ENCODE measurements around the gene ZBTB21. TPM values are rescaled to one million over a fixed set of nuclear protein-coding genes. Genes with fewer than 3 reads are reported as not detected.

ZBTB21 gene
- total RNA-seq, 4 donors from 2014 or later, result 5.9 to 15.1 (median 9.2) TPM

DNA sequence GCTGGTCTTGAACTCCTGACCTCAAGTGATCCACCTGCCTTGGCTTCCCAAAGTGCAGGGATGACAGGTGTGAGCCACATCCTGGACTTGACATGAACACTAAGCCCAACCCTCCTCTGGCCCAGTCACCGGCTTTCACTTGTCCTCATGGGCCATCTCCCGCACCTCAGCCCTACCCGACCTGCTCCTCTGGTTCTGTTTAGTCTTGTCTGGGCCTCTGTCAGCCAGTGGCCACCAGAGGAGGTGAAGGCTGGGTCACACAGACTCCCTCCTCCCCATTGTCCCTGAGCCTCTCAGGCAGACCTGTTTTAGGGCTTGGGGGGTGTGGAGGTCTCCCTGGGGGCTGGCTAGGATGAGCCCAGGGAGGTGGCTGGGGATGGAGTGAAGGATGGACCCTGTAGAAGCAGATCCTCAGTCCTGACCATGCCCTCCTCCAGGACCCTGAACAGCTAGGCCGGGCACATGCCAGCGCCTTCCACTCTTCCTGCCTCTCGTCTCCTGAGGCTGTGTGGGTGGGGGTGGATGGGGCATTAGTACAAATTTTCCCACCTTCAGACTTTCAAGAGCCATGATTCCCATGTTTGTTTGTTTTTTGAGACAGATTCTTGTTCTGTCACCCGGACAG lies 34.8 kb upstream of the ZBTB21 start:
- H3K4me1 ChIP-seq, result peaks cover 7 to 21% (median 14%) of the 10 kb centered on the region in 4 donors

DNA sequence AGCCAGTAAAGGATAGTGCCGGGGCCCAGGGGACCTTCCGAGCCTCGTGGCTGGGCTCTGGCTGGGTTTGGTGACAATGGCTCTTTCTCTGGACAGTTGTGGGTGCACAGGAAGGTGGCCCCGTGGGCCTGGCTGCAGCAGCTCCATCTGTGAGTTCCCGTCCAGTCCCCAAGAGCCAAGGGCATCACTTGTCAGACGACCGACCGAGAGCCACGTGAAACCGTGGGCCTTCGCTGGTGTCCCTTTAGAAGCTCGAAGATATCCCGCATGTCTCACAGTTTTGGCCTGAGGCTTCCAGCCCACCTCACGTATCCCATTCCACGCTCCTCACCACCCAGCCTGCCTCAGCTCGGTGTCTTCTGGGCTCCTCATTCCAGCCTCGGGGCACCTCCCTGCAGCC lies 33.8 kb upstream of the ZBTB21 start:
- no peak for DNase-seq (ENCODE audit: extremely low spot score)
- intact Hi-C loops (cut with DNase I), result no loop called here
- WGBS, result 88% methylated on average over 17 of the region's 17 CpGs
- H3K36me3 ChIP-seq, result no peaks in the 10 kb centered on the region
- H3K4me3 ChIP-seq, result no peak overlapping the region
- no peak for TF ChIP-seq POLR2A (IDR thresholded peaks at IDR 0.05; ENCODE audit: low read depth)
- no peak for TF ChIP-seq POLR2AphosphoS5 (IDR thresholded peaks at IDR 0.05)
- TF ChIP-seq, protein P1, sequence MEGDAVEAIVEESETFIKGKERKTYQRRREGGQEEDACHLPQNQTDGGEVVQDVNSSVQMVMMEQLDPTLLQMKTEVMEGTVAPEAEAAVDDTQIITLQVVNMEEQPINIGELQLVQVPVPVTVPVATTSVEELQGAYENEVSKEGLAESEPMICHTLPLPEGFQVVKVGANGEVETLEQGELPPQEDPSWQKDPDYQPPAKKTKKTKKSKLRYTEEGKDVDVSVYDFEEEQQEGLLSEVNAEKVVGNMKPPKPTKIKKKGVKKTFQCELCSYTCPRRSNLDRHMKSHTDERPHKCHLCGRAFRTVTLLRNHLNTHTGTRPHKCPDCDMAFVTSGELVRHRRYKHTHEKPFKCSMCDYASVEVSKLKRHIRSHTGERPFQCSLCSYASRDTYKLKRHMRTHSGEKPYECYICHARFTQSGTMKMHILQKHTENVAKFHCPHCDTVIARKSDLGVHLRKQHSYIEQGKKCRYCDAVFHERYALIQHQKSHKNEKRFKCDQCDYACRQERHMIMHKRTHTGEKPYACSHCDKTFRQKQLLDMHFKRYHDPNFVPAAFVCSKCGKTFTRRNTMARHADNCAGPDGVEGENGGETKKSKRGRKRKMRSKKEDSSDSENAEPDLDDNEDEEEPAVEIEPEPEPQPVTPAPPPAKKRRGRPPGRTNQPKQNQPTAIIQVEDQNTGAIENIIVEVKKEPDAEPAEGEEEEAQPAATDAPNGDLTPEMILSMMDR (IDR thresholded peaks at IDR 0.05), result no peak
- TF ChIP-seq EP300 (IDR thresholded peaks at IDR 0.05), result no peak
- H3K27me3 ChIP-seq, result no peaks in the 10 kb centered on the region
- no peak overlapping the region for H3K27ac ChIP-seq (replicated peaks in 1 of 4)
- H3K9me3 ChIP-seq, result no peaks in the 10 kb centered on the region
- H3K4me1 ChIP-seq, result peaks cover 7 to 31% (median 22%) of the 10 kb centered on the region in 4 donors

More for the DNA sequence above, 34.8 kb upstream of the ZBTB21 start:
- Histone ChIP-seq H3K27ac (replicated peaks in 1 of 4) (no peak overlapping the region), H3K4me3 (no peak overlapping the region), H3K9me3 (no peaks in the 10 kb centered on the region), H3K36me3 (no peaks in the 10 kb centered on the region), H3K27me3 (no peaks in the 10 kb centered on the region)
- TF ChIP-seq, protein P1 (IDR thresholded peaks at IDR 0.05), result no peak
- TF ChIP-seq POLR2AphosphoS5 (IDR thresholded peaks at IDR 0.05), result no peak
- no peak for TF ChIP-seq EP300 (IDR thresholded peaks at IDR 0.05)
- TF ChIP-seq POLR2A (IDR thresholded peaks at IDR 0.05; ENCODE audit: low read depth), result no peak
- DNase-seq (ENCODE audit: extremely low spot score), result no peak
- intact Hi-C loops (cut with DNase I), result no loop called here
- 89% methylated on average over 7 of the region's 7 CpGs for WGBS

GRCh38 chr21:42043201-42043895 lies 33.2 kb upstream of the ZBTB21 start:
- no peaks in the 10 kb centered on the region for H3K9me3 ChIP-seq
- WGBS, result 87% methylated on average over 15 of the region's 16 CpGs
- no peak for DNase-seq (ENCODE audit: extremely low spot score)
- no peaks in the 10 kb centered on the region for H3K27me3 ChIP-seq
- peaks cover 5 to 26% (median 19%) of the 10 kb centered on the region in 4 donors for H3K4me1 ChIP-seq
- intact Hi-C loops (cut with DNase I), result no loop called here
- no peak overlapping the region for H3K4me3 ChIP-seq
- TF ChIP-seq POLR2AphosphoS5 (IDR thresholded peaks at IDR 0.05) (no peak), EP300 (IDR thresholded peaks at IDR 0.05) (no peak), POLR2A (IDR thresholded peaks at IDR 0.05; ENCODE audit: low read depth) (no peak)
- TF ChIP-seq, protein P1 (IDR thresholded peaks at IDR 0.05), result no peak
- no peaks in the 10 kb centered on the region for H3K36me3 ChIP-seq
- H3K27ac ChIP-seq (replicated peaks in 1 of 4), result no peak overlapping the region

DNA sequence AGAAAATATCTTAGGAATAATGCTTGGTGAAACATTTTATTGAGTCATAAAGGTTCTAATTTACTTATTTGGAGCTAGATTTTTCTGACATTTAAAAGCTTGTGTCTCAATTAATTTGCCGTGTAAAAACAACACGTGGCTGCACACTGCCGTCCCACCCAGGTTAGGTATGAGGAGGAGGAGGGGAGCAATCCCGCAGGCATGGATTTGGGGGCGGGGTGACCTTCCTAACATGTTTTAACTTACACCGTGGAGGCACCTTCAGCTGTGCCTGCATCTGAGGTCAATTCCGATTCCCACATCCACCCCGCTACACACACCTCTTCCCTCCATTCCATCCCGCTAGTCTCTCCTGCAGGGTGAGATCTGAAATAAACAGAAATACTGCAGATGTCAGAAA lies 32.5 kb upstream of the ZBTB21 start:
- 73% methylated on average over 9 of the region's 9 CpGs for WGBS
- no peaks in the 10 kb centered on the region for H3K27me3 ChIP-seq
- peaks cover 0 to 19% (median 13%) of the 10 kb centered on the region in 4 donors for H3K4me1 ChIP-seq
- H3K27ac ChIP-seq (replicated peaks in 1 of 4), result no peak overlapping the region
- intact Hi-C loops (cut with DNase I), result no loop called here
- no peaks in the 10 kb centered on the region for H3K9me3 ChIP-seq
- TF ChIP-seq, protein P1 (IDR thresholded peaks at IDR 0.05), result no peak
- TF ChIP-seq EP300 (IDR thresholded peaks at IDR 0.05) (no peak), POLR2AphosphoS5 (IDR thresholded peaks at IDR 0.05) (no peak), POLR2A (IDR thresholded peaks at IDR 0.05; ENCODE audit: low read depth) (no peak)
- H3K36me3 ChIP-seq, result no peaks in the 10 kb centered on the region
- DNase-seq (ENCODE audit: extremely low spot score), result no peak
- H3K4me3 ChIP-seq, result no peak overlapping the region

Measured in esophagus muscularis mucosa (tissue), 4 donors.